HepG2 (cell line): Measurements from ENCODE around the gene XPNPEP1. TPM values are rescaled to one million over a fixed set of nuclear protein-coding genes. Genes with fewer than 3 reads are reported as not detected.

Experiments used
- FOXC1 ChIP-seq: sonication (generic); formaldehyde crosslinking; IDR thresholded peaks from 2 replicates; pipeline ENCODE4 v1.8.0; 2022; ENCODE audit warnings: mild to moderate bottlenecking, missing genetic modification reagents, borderline replicate concordance
- FOXP1 ChIP-seq, 2 experiments: fragments of 450-650 bp in 1 of 2; IDR thresholded peaks; 2 replicates each; pipeline ENCODE4 v1.6.1; 2017 to 2018; ENCODE audit warnings: antibody characterized with exemption in 1 of 2
- KLF13 ChIP-seq: sonication (generic); formaldehyde crosslinking; IDR thresholded peaks from 2 replicates; pipeline ENCODE4 v1.4.0; 2020; ENCODE audit warnings: mild to moderate bottlenecking, missing genetic modification reagents
- NCOA2 ChIP-seq: sonication (generic); formaldehyde crosslinking; IDR thresholded peaks from 2 replicates; pipeline ENCODE4 v1.8.0; 2022; ENCODE audit warnings: inconsistent platforms
- RARA ChIP-seq: IDR thresholded peaks from 2 replicates; pipeline ENCODE4 v1.6.1; 2016; ENCODE audit warnings: missing genetic modification reagents, missing compliant biosample characterization
- REXO4 ChIP-seq: sonication (generic); formaldehyde crosslinking; IDR thresholded peaks from 2 replicates; pipeline ENCODE4 v1.8.0; 2022; ENCODE audit warnings: missing genetic modification reagents, mild to moderate bottlenecking, borderline replicate concordance
- SMAD1 ChIP-seq: sonication (generic); formaldehyde crosslinking; IDR thresholded peaks from 2 replicates; pipeline ENCODE4 v1.4.0; 2020; ENCODE audit warnings: missing genetic modification reagents, low read depth, mild to moderate bottlenecking, borderline replicate concordance
- ZNF253 ChIP-seq: sonication (generic); formaldehyde crosslinking; IDR thresholded peaks from 2 replicates; pipeline ENCODE4 v1.8.0; 2022; ENCODE audit warnings: mild to moderate bottlenecking, missing genetic modification reagents, borderline replicate concordance
- ZNF354B ChIP-seq: sonication (generic); formaldehyde crosslinking; IDR thresholded peaks from 2 replicates; pipeline ENCODE4 v1.8.0; 2022; ENCODE audit warnings: mild to moderate bottlenecking, missing genetic modification reagents
- ZNF615 ChIP-seq: sonication (generic); formaldehyde crosslinking; IDR thresholded peaks from 2 replicates; pipeline ENCODE4 v1.5.0; 2020; ENCODE audit warnings: mild to moderate bottlenecking, missing genetic modification reagents, borderline replicate concordance
- ZNF773 ChIP-seq: sonication (generic); formaldehyde crosslinking; IDR thresholded peaks from 2 replicates; pipeline ENCODE4 v1.4.0; 2020; ENCODE audit warnings: missing genetic modification reagents, borderline replicate concordance
- polyA plus RNA-seq, 8 experiments: library from polyadenylated mRNA; depleted of rRNA in 3 of 8; stranded (reverse) in 7 of 8; unstranded in 1 of 8; fragments of >200 nt; fragmentation: Illumina TruSeq in 4 of 8; extraction: Trizol in 4 of 8; gene quantifications; 2 replicates each; pipeline versions ENCODE4 v1.2.1 to v1.2.3, GENCODE V29; 2011 to 2016; ENCODE audit warnings: low read depth in 4 of 8, missing spikeins in 1 of 8, mixed read lengths in 1 of 8; ENCODE audit not compliant: insufficient read depth in 1 of 8
- total RNA-seq, 5 experiments: library from RNA; depleted of rRNA; stranded (reverse); fragments of >200 nt; fragmentation: Illumina TruSeq; extraction: Trizol; gene quantifications; 2 replicates each; pipeline ENCODE4 v1.2.3, GENCODE V29; 2016; ENCODE audit warnings: low read depth in 1 of 5
- TF ChIP-seq, protein P1 (sequence below): sonication (generic); formaldehyde crosslinking; IDR thresholded peaks from 2 replicates; pipeline ENCODE4 v1.8.0; 2022; ENCODE audit warnings: mild to moderate bottlenecking, missing genetic modification reagents, moderate library complexity
- TF ChIP-seq, protein P2 (sequence below): IDR thresholded peaks from 2 replicates; pipeline ENCODE4 v1.6.1; 2016; ENCODE audit warnings: missing compliant biosample characterization, missing genetic modification reagents, borderline replicate concordance
- TF ChIP-seq, protein P3 (sequence below): sonication (generic); formaldehyde crosslinking; IDR thresholded peaks from 2 replicates; pipeline ENCODE4 v1.8.0; 2022; ENCODE audit warnings: mild to moderate bottlenecking, missing genetic modification reagents
- TF ChIP-seq, protein P4 (sequence below): sonication (generic); formaldehyde crosslinking; IDR thresholded peaks from 2 replicates; pipeline ENCODE4 v1.5.1; 2020; ENCODE audit warnings: mild to moderate bottlenecking, missing genetic modification reagents, moderate library complexity
- TF ChIP-seq, protein P5 (sequence below): sonication (generic); formaldehyde crosslinking; IDR thresholded peaks from 2 replicates; pipeline ENCODE4 v1.4.0; 2020; ENCODE audit warnings: missing genetic modification reagents, mild to moderate bottlenecking, borderline replicate concordance
- TF ChIP-seq, protein P6 (sequence below), 2 experiments: fragments of 450-650 bp in 1 of 2; sonication (generic) in 1 of 2; formaldehyde crosslinking; IDR thresholded peaks; 2 replicates each; pipeline versions ENCODE4 v1.5.0 to v1.8.0; 2020 to 2022; ENCODE audit warnings: mild to moderate bottlenecking in 1 of 2, missing genetic modification reagents in 1 of 2

Gene XPNPEP1
- total and polyA plus RNA-seq, 2 of the 13 experiments (the other 11 are each of a cell fraction or from before 2014, with no cell fraction given), result 30.3 to 55.5 TPM

DNA sequence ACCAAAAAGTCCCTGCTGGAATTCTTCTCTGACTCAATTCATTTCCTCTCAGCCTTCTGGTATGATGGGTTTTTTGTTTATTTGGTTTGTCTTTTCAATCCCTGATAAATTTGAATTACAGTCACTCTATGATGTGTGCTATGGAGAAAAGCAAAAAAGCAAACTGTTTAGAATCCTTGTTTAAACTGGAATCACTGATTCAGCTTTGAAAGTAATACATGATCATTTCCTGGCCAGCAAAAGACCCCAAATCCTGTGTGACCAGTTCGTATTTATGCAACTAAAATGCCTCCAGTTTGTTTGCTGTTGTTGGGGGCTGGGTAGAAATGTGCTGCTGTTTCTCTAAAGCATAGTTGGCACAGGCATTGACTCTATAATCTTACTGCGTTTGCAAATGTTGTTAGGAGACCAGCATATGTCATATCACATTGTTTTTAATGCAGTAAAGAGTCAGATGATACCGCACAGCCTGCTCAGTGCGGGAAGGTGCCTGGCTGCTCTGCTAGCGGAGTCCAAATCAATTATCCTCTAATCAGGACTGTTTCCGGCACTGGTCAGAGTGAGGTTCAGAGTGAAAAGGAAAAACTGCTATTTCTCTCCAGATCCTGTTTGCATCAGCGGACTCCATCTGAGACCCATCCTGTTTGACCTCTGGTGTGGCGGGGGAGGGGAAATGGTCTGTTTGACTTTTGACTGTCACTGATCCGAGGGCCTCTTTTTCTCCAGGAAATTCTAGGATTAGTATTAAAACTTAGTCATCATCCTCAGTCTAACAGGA lies 43.8 kb upstream of the XPNPEP1 start (continued):
- no peak for TF ChIP-seq KLF13 (CRISPR knock-in tag)
- TF ChIP-seq NCOA2, result peak; percentile 68
- TF ChIP-seq REXO4 (CRISPR knock-in tag), result no peak
- TF ChIP-seq FOXC1 (CRISPR knock-in tag), result no peak
- no peak for TF ChIP-seq ZNF615 (CRISPR knock-in tag)
- TF ChIP-seq ZNF253 (CRISPR knock-in tag), result no peak
- TF ChIP-seq, protein P1, sequence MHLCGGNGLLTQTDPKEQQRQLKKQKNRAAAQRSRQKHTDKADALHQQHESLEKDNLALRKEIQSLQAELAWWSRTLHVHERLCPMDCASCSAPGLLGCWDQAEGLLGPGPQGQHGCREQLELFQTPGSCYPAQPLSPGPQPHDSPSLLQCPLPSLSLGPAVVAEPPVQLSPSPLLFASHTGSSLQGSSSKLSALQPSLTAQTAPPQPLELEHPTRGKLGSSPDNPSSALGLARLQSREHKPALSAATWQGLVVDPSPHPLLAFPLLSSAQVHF (CRISPR knock-in tag), result no peak
- TF ChIP-seq ZNF773 (CRISPR knock-in tag), result no peak
- no peak for TF ChIP-seq SMAD1
- TF ChIP-seq ZNF354B, result peak; percentile 85; the same call in 1 of the 2 replicates
- no peak for TF ChIP-seq FOXP1 (IDR thresholded peaks at IDR 0.05)
- peak; percentile 54; the same call in 1 of the 2 replicates for TF ChIP-seq FOXP1 (CRISPR knock-in tag; IDR thresholded peaks at IDR 0.05)
- TF ChIP-seq, protein P2, sequence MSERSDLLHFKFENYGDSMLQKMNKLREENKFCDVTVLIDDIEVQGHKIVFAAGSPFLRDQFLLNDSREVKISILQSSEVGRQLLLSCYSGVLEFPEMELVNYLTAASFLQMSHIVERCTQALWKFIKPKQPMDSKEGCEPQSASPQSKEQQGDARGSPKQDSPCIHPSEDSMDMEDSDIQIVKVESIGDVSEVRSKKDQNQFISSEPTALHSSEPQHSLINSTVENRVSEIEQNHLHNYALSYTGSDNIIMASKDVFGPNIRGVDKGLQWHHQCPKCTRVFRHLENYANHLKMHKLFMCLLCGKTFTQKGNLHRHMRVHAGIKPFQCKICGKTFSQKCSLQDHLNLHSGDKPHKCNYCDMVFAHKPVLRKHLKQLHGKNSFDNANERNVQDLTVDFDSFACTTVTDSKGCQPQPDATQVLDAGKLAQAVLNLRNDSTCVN (CRISPR knock-in tag), result peak; percentile 61; the same call in 1 of the 2 replicates
- TF ChIP-seq, protein P3, sequence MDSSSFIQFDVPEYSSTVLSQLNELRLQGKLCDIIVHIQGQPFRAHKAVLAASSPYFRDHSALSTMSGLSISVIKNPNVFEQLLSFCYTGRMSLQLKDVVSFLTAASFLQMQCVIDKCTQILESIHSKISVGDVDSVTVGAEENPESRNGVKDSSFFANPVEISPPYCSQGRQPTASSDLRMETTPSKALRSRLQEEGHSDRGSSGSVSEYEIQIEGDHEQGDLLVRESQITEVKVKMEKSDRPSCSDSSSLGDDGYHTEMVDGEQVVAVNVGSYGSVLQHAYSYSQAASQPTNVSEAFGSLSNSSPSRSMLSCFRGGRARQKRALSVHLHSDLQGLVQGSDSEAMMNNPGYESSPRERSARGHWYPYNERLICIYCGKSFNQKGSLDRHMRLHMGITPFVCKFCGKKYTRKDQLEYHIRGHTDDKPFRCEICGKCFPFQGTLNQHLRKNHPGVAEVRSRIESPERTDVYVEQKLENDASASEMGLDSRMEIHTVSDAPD (CRISPR knock-in tag), result peak; percentile 47; the same call in 1 of the 2 replicates
- TF ChIP-seq, protein P4, sequence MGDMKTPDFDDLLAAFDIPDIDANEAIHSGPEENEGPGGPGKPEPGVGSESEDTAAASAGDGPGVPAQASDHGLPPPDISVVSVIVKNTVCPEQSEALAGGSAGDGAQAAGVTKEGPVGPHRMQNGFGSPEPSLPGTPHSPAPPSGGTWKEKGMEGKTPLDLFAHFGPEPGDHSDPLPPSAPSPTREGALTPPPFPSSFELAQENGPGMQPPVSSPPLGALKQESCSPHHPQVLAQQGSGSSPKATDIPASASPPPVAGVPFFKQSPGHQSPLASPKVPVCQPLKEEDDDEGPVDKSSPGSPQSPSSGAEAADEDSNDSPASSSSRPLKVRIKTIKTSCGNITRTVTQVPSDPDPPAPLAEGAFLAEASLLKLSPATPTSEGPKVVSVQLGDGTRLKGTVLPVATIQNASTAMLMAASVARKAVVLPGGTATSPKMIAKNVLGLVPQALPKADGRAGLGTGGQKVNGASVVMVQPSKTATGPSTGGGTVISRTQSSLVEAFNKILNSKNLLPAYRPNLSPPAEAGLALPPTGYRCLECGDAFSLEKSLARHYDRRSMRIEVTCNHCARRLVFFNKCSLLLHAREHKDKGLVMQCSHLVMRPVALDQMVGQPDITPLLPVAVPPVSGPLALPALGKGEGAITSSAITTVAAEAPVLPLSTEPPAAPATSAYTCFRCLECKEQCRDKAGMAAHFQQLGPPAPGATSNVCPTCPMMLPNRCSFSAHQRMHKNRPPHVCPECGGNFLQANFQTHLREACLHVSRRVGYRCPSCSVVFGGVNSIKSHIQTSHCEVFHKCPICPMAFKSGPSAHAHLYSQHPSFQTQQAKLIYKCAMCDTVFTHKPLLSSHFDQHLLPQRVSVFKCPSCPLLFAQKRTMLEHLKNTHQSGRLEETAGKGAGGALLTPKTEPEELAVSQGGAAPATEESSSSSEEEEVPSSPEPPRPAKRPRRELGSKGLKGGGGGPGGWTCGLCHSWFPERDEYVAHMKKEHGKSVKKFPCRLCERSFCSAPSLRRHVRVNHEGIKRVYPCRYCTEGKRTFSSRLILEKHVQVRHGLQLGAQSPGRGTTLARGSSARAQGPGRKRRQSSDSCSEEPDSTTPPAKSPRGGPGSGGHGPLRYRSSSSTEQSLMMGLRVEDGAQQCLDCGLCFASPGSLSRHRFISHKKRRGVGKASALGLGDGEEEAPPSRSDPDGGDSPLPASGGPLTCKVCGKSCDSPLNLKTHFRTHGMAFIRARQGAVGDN (CRISPR knock-in tag), result no peak
- TF ChIP-seq, protein P5, sequence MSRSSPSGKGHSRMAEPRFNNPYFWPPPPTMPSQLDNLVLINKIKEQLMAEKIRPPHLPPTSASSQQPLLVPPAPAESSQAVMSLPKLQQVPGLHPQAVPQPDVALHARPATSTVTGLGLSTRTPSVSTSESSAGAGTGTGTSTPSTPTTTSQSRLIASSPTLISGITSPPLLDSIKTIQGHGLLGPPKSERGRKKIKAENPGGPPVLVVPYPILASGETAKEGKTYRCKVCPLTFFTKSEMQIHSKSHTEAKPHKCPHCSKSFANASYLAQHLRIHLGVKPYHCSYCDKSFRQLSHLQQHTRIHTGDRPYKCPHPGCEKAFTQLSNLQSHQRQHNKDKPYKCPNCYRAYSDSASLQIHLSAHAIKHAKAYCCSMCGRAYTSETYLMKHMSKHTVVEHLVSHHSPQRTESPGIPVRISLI (CRISPR knock-in tag), result no peak
- TF ChIP-seq RARA (CRISPR knock-in tag), result peak; percentile 80
- TF ChIP-seq, protein P6, sequence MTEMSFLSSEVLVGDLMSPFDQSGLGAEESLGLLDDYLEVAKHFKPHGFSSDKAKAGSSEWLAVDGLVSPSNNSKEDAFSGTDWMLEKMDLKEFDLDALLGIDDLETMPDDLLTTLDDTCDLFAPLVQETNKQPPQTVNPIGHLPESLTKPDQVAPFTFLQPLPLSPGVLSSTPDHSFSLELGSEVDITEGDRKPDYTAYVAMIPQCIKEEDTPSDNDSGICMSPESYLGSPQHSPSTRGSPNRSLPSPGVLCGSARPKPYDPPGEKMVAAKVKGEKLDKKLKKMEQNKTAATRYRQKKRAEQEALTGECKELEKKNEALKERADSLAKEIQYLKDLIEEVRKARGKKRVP (CRISPR knock-in tag; IDR thresholded peaks at IDR 0.05), result peak in 1 of 2 experiments; percentile 93; a peak in 2 of 4 replicates
